HEK293 (cell line): ENCODE measurements around the gene RNF13.

Source experiments
- CTCF ChIA-PET: fragments of 350-600 bp; formaldehyde crosslinking; extraction: SDS; loops from one replicate; lab custom pipeline; 2021; ENCODE audit warnings: antibody characterized with exemption; lab: Yijun Ruan, JAX
- POLR2A ChIA-PET: fragments of 300-600 bp; formaldehyde crosslinking; extraction: SDS; loops from one replicate; lab custom pipeline; 2020; ENCODE audit warnings: antibody characterized with exemption, inconsistent platforms; lab: Yijun Ruan, JAX
- H3K27ac ChIP-seq: fragments of 200-500 bp; sonication (Bioruptor generic); 2 replicates; pipeline ENCODE4 v1.5.1; 2014; ENCODE audit warnings: low read depth, low read length, control low read depth, inconsistent platforms; ENCODE audit errors: extremely low read depth
- H3K36me3 ChIP-seq, 2 experiments: fragments of 200-500 bp in 1 of 2; sonication (Bioruptor generic) in 1 of 2; 1 replicate in 1 of 2; 2 replicates in 1 of 2; pipeline ENCODE4 v1.5.1; 2014 to 2017; ENCODE audit warnings: inconsistent platforms in 2 of 2, low read length in 2 of 2; ENCODE audit not compliant: control insufficient read depth in 2 of 2, insufficient read depth in 1 of 2
- H3K4me1 ChIP-seq: fragments of 200-500 bp; sonication (Bioruptor generic); 2 replicates; pipeline ENCODE4 v1.5.1; 2014; ENCODE audit warnings: mild to moderate bottlenecking, low read length, inconsistent platforms; ENCODE audit not compliant: control insufficient read depth, insufficient read depth
- H3K4me3 ChIP-seq: 2 replicates; pipeline ENCODE4 v1.5.1; 2011; ENCODE audit warnings: low read depth, mild to moderate bottlenecking, control low read depth, low read length, moderate library complexity
- H3K9me3 ChIP-seq: fragments of 200-500 bp; sonication (Bioruptor generic); 2 replicates; pipeline ENCODE4 v1.5.1; 2014; ENCODE audit warnings: low read depth, low read length, inconsistent platforms; ENCODE audit not compliant: control insufficient read depth, insufficient read depth
- HIC1 ChIP-seq: fragments of 450-650 bp; formaldehyde crosslinking; IDR thresholded peaks from 2 replicates; pipeline ENCODE4 v1.5.1; 2016; ENCODE audit warnings: missing biosample characterization, missing genetic modification characterization
- OVOL3 ChIP-seq: fragments of 450-650 bp; formaldehyde crosslinking; IDR thresholded peaks from 2 replicates; pipeline ENCODE4 v1.5.1; 2016; ENCODE audit warnings: missing biosample characterization, missing genetic modification characterization
- REPIN1 ChIP-seq: fragments of 450-650 bp; formaldehyde crosslinking; IDR thresholded peaks from 2 replicates; pipeline ENCODE4 v1.5.1; 2017; ENCODE audit warnings: missing biosample characterization, missing genetic modification characterization, low read depth
- ZBTB20 ChIP-seq: fragments of 450-650 bp; formaldehyde crosslinking; IDR thresholded peaks from 2 replicates; pipeline ENCODE4 v1.5.1; 2016; ENCODE audit warnings: missing biosample characterization, missing genetic modification characterization
- ZNF174 ChIP-seq: fragments of 450-650 bp; formaldehyde crosslinking; IDR thresholded peaks from 2 replicates; pipeline ENCODE4 v1.5.0; 2017; ENCODE audit warnings: missing biosample characterization, mild to moderate bottlenecking, missing genetic modification characterization
- ZNF354C ChIP-seq: fragments of 450-650 bp; formaldehyde crosslinking; IDR thresholded peaks from 2 replicates; pipeline ENCODE4 v1.5.1; 2016; ENCODE audit warnings: missing biosample characterization, missing genetic modification characterization, low read depth, borderline replicate concordance
- ZNF366 ChIP-seq: fragments of 450-650 bp; formaldehyde crosslinking; conservative IDR thresholded peaks from 2 replicates; pipeline ENCODE4 v1.5.1; 2016; ENCODE audit warnings: missing biosample characterization, missing genetic modification characterization
- ZNF426 ChIP-seq: fragments of 450-650 bp; formaldehyde crosslinking; IDR thresholded peaks from 2 replicates; pipeline ENCODE4 v1.5.1; 2017; ENCODE audit warnings: missing biosample characterization, missing genetic modification characterization, mild to moderate bottlenecking, inconsistent platforms, moderate library complexity
- ZNF488 ChIP-seq: fragments of 450-650 bp; formaldehyde crosslinking; IDR thresholded peaks from 2 replicates; pipeline ENCODE4 v1.5.1; 2016; ENCODE audit warnings: missing biosample characterization, missing genetic modification characterization
- ZNF530 ChIP-seq: fragments of 450-650 bp; formaldehyde crosslinking; IDR thresholded peaks from 2 replicates; pipeline ENCODE4 v1.5.1; 2016; ENCODE audit warnings: low read depth, missing biosample characterization, missing genetic modification characterization
- ZNF600 ChIP-seq: fragments of 450-650 bp; formaldehyde crosslinking; IDR thresholded peaks from 2 replicates; pipeline ENCODE4 v1.5.1; 2016; ENCODE audit warnings: missing biosample characterization, missing genetic modification characterization
- ZNF610 ChIP-seq: fragments of 450-650 bp; formaldehyde crosslinking; IDR thresholded peaks from 2 replicates; pipeline ENCODE4 v1.5.1; 2016; ENCODE audit warnings: missing biosample characterization, missing genetic modification characterization, borderline replicate concordance
- ZNF624 ChIP-seq: fragments of 450-650 bp; formaldehyde crosslinking; IDR thresholded peaks from 2 replicates; pipeline ENCODE4 v1.5.1; 2017; ENCODE audit warnings: missing biosample characterization, missing genetic modification characterization
- ZNF76 ChIP-seq: fragments of 450-650 bp; formaldehyde crosslinking; IDR thresholded peaks from 2 replicates; pipeline ENCODE4; 2016; ENCODE audit warnings: low read depth, missing biosample characterization, missing genetic modification characterization, borderline replicate concordance
- ZNF785 ChIP-seq: fragments of 450-650 bp; formaldehyde crosslinking; IDR thresholded peaks from 2 replicates; pipeline ENCODE4 v1.5.1; 2016; ENCODE audit warnings: missing biosample characterization, missing genetic modification characterization
- ZNF830 ChIP-seq: fragments of 450-650 bp; IDR thresholded peaks from 2 replicates; pipeline ENCODE4 v1.5.0; 2018; ENCODE audit warnings: missing biosample characterization, missing genetic modification characterization, low read depth, mild to moderate bottlenecking, moderate library complexity
- TF ChIP-seq, protein P1 (sequence below): fragments of 450-650 bp; formaldehyde crosslinking; IDR thresholded peaks from 2 replicates; pipeline ENCODE4 v1.5.1; 2017; ENCODE audit warnings: missing biosample characterization, missing genetic modification characterization
- TF ChIP-seq, protein P2 (sequence below): fragments of 450-650 bp; formaldehyde crosslinking; IDR thresholded peaks from 2 replicates; pipeline ENCODE4 v1.5.1; 2016; ENCODE audit warnings: missing biosample characterization, missing genetic modification characterization
- TF ChIP-seq, protein P3 (sequence below): fragments of 450-650 bp; formaldehyde crosslinking; IDR thresholded peaks from 2 replicates; pipeline ENCODE4 v1.5.1; 2016; ENCODE audit warnings: missing biosample characterization, missing genetic modification characterization

The RNF13 gene

GRCh38 chr3:149881879-149882278 is 68.9 kb downstream of the RNF13 start:
- no peaks in the 10 kb centered on the region for H3K36me3 ChIP-seq
- H3K4me1 ChIP-seq: no peaks in the 10 kb centered on the region
- no peak overlapping the region for H3K4me3 ChIP-seq
- H3K27ac ChIP-seq: no peak overlapping the region
- no peaks in the 10 kb centered on the region for H3K9me3 ChIP-seq
- CTCF ChIA-PET: interaction anchor here (0.7 kb wide), 1 partner anchor 921 kb away, joined by 3 read pairs; no protein-coding TSS in a partner anchor
- TF ChIP-seq ZBTB20 (tag by site-specific recombination) (no peak), ZNF76 (tag by site-specific recombination) (no peak), ZNF174 (tag by site-specific recombination) (no peak), REPIN1 (tag by site-specific recombination) (no peak), ZNF366 (no peak), ZNF600 (tag by site-specific recombination) (no peak), ZNF830 (tag by site-specific recombination) (no peak), ZNF488 (tag by site-specific recombination) (no peak), HIC1 (tag by site-specific recombination) (no peak), ZNF530 (tag by site-specific recombination) (no peak), OVOL3 (no peak), ZNF624 (tag by site-specific recombination) (no peak), ZNF354C (no peak)
- TF ChIP-seq, protein P1, sequence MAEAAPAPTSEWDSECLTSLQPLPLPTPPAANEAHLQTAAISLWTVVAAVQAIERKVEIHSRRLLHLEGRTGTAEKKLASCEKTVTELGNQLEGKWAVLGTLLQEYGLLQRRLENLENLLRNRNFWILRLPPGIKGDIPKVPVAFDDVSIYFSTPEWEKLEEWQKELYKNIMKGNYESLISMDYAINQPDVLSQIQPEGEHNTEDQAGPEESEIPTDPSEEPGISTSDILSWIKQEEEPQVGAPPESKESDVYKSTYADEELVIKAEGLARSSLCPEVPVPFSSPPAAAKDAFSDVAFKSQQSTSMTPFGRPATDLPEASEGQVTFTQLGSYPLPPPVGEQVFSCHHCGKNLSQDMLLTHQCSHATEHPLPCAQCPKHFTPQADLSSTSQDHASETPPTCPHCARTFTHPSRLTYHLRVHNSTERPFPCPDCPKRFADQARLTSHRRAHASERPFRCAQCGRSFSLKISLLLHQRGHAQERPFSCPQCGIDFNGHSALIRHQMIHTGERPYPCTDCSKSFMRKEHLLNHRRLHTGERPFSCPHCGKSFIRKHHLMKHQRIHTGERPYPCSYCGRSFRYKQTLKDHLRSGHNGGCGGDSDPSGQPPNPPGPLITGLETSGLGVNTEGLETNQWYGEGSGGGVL (tag by site-specific recombination): no peak
- TF ChIP-seq, protein P2, sequence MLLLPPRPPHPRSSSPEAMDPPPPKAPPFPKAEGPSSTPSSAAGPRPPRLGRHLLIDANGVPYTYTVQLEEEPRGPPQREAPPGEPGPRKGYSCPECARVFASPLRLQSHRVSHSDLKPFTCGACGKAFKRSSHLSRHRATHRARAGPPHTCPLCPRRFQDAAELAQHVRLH (tag by site-specific recombination): no peak
- TF ChIP-seq, protein P3, sequence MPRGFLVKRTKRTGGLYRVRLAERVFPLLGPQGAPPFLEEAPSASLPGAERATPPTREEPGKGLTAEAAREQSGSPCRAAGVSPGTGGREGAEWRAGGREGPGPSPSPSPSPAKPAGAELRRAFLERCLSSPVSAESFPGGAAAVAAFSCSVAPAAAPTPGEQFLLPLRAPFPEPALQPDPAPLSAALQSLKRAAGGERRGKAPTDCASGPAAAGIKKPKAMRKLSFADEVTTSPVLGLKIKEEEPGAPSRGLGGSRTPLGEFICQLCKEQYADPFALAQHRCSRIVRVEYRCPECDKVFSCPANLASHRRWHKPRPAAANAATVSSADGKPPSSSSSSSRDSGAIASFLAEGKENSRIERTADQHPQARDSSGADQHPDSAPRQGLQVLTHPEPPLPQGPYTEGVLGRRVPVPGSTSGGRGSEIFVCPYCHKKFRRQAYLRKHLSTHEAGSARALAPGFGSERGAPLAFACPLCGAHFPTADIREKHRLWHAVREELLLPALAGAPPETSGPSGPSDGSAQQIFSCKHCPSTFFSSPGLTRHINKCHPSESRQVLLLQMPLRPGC (tag by site-specific recombination): no peak
- POLR2A ChIA-PET: no interaction called here

- no peaks in the 10 kb centered on the region for H3K4me1 ChIP-seq
- no peak overlapping the region for H3K4me3 ChIP-seq
- CTCF ChIA-PET: interaction anchor here (0.5 to 1.2 kb wide), 3 partner anchors 54 to 334 kb away, joined by 3 to 4 read pairs (median 3); no protein-coding TSS in a partner anchor
- POLR2A ChIA-PET: no interaction called here
- TF ChIP-seq ZNF426 (tag by site-specific recombination) (no peak), ZNF610 (no peak), ZNF785 (tag by site-specific recombination) (no peak)
- peaks cover 0 to 4% of the 10 kb centered on the region in 2 experiments; a peak in 1 of 3 replicates for H3K36me3 ChIP-seq
- H3K27ac ChIP-seq: no peak overlapping the region
- H3K9me3 ChIP-seq: no peaks in the 10 kb centered on the region
Measured at GRCh38 chr3:149883134-149883533, 70.1 kb downstream of the RNF13 start.
